K562 (cell line): Measurements from ENCODE around the gene COCH. TPM values are rescaled to one million over a fixed set of nuclear protein-coding genes. Genes with fewer than 3 reads are reported as not detected.

Experiments
- ATF1 ChIP-seq, 2 experiments: fragments of 450-650 bp in 1 of 2; IDR thresholded peaks; 2 replicates each; pipeline ENCODE4 v1.6.1; 2016; ENCODE audit warnings: missing compliant biosample characterization in 1 of 2, missing genetic modification characterization in 1 of 2
- ATF6 ChIP-seq: sonication (generic); formaldehyde crosslinking; IDR thresholded peaks from 2 replicates; pipeline ENCODE4 v1.4.0; 2020; ENCODE audit warnings: mild to moderate bottlenecking, missing genetic modification reagents
- BRF2 ChIP-seq: IDR thresholded peaks from 3 replicates; pipeline ENCODE4 v1.6.1; 2011; ENCODE audit warnings: borderline replicate concordance, mild to moderate bottlenecking; ENCODE audit not compliant: insufficient read length, insufficient read depth
- EGR1 ChIP-seq: fragments of 450-650 bp; conservative IDR thresholded peaks from 2 replicates; pipeline ENCODE4 v1.6.1; 2017; ENCODE audit warnings: mild to moderate bottlenecking
- EHMT2 ChIP-seq: fragments of 450-650 bp; IDR thresholded peaks from 2 replicates; pipeline ENCODE4 v1.6.1; 2018; ENCODE audit warnings: antibody characterized with exemption
- ETV6 ChIP-seq, 3 experiments: fragments of 150-350 bp in 1 of 3; sonication (generic) in 1 of 3; formaldehyde crosslinking in 1 of 3; IDR thresholded peaks; 2 replicates each; pipeline versions ENCODE4 v1.6.1 to v1.8.0; 2014 to 2022; ENCODE audit warnings: borderline replicate concordance in 2 of 3, low read depth in 2 of 3, antibody characterized with exemption in 1 of 3, low read length in 1 of 3, mild to moderate bottlenecking in 1 of 3, missing genetic modification reagents in 1 of 3
- FIP1L1 ChIP-seq: fragments of 200-400 bp; formaldehyde crosslinking; IDR thresholded peaks from 2 replicates; pipeline ENCODE4 v1.6.1; 2018; ENCODE audit warnings: mild to moderate bottlenecking, low read depth, low read length; ENCODE audit not compliant: poor library complexity, severe bottlenecking
- IRF9 ChIP-seq: fragments of 450-650 bp; IDR thresholded peaks from 2 replicates; pipeline ENCODE4 v1.6.1; 2016; ENCODE audit warnings: missing biosample characterization, missing genetic modification characterization
- KLF16 ChIP-seq: IDR thresholded peaks from 2 replicates; pipeline ENCODE4 v1.6.1; 2016; ENCODE audit warnings: antibody characterized with exemption
- MAZ ChIP-seq, 2 experiments: fragments of 450-650 bp in 1 of 2; sonication (generic) in 1 of 2; formaldehyde crosslinking; IDR thresholded peaks in 1 of 2; conservative IDR thresholded peaks in 1 of 2; 2 replicates each; pipeline versions ENCODE4 v1.4.0 to v1.5.0; 2020; ENCODE audit warnings: mild to moderate bottlenecking in 1 of 2, missing genetic modification reagents in 1 of 2
- NFIC ChIP-seq: fragments of 450-650 bp; IDR thresholded peaks from 2 replicates; pipeline ENCODE4 v1.6.1; 2017; ENCODE audit warnings: mild to moderate bottlenecking, inconsistent platforms
- NRF1 ChIP-seq, 2 experiments: fragments of 450-650 bp; IDR thresholded peaks in 1 of 2; conservative IDR thresholded peaks in 1 of 2; 2 replicates each; pipeline ENCODE4 v1.6.1; 2014; ENCODE audit warnings: mild to moderate bottlenecking in 2 of 2
- RHOXF2B ChIP-seq: fragments of 250-450 bp; sonication (Bioruptor Pico); conservative IDR thresholded peaks from 2 replicates; pipeline ENCODE4 v1.5.1; 2021
- SIN3A ChIP-seq, 2 experiments: fragments of 150-350 bp in 1 of 2; IDR thresholded peaks; 2 replicates each; pipeline ENCODE4 v1.6.1; 2011 to 2016; ENCODE audit warnings: borderline replicate concordance in 2 of 2, low read depth in 2 of 2, low read length in 2 of 2, mild to moderate bottlenecking in 2 of 2, moderate library complexity in 2 of 2; ENCODE audit not compliant: control insufficient read depth in 1 of 2
- SRF ChIP-seq, 2 experiments: fragments of 250-450, 450-650 bp in 1 of 2; sonication (Bioruptor Pico) in 1 of 2; sonication (generic) in 1 of 2; formaldehyde crosslinking; IDR thresholded peaks; 2 replicates each; pipeline versions ENCODE4 v1.5.0 to v1.5.1; 2020 to 2022; ENCODE audit warnings: mild to moderate bottlenecking in 1 of 2, missing genetic modification reagents in 1 of 2
- TAF1 ChIP-seq: IDR thresholded peaks from 2 replicates; pipeline ENCODE4 v1.6.1; 2011; ENCODE audit warnings: mild to moderate bottlenecking, low read length, moderate library complexity; ENCODE audit not compliant: insufficient read depth, control insufficient read depth, severe bottlenecking; ENCODE audit errors: extremely low read depth
- TAF9B ChIP-seq: fragments of 450-650 bp; IDR thresholded peaks from 2 replicates; pipeline ENCODE4 v1.6.1; 2018; ENCODE audit warnings: mild to moderate bottlenecking; ENCODE audit not compliant: partially characterized antibody
- TEAD1 ChIP-seq, 2 experiments: fragments of 450-650 bp in 1 of 2; sonication (generic) in 1 of 2; formaldehyde crosslinking; IDR thresholded peaks; 2 replicates each; pipeline versions ENCODE4 v1.4.0 to v1.8.0; 2020 to 2022; ENCODE audit warnings: mild to moderate bottlenecking in 2 of 2, missing genetic modification reagents in 1 of 2
- U2AF1 ChIP-seq: fragments of 200-400 bp; formaldehyde crosslinking; optimal IDR thresholded peaks from 2 replicates; pipeline ENCODE3; 2017; ENCODE audit warnings: mild to moderate bottlenecking, low read depth, low read length, moderate library complexity
- ZNF511 ChIP-seq: sonication (generic); formaldehyde crosslinking; IDR thresholded peaks from 2 replicates; pipeline ENCODE4 v1.8.0; 2022; ENCODE audit warnings: mild to moderate bottlenecking, missing genetic modification reagents
- ZNF79 ChIP-seq: fragments of 250-450 bp; sonication (Bioruptor Pico); IDR thresholded peaks from 2 replicates; pipeline ENCODE4 v1.4.0; 2020; ENCODE audit warnings: low read depth, mild to moderate bottlenecking, moderate library complexity
- polyA plus RNA-seq, 8 experiments: library from polyadenylated mRNA; depleted of rRNA in 4 of 8; stranded (reverse) in 5 of 8; unstranded in 3 of 8; fragments of >200 nt; fragmentation: Nextera tagmentation in 2 of 8; fragmentation: Illumina TruSeq in 1 of 8; extraction: Ambion mirVana in 2 of 8; extraction: Trizol in 1 of 8; gene quantifications; 2 replicates each; pipeline versions ENCODE4 v1.2.1 to v1.2.3, GENCODE V29; 2011 to 2014; ENCODE audit warnings: inconsistent platforms in 1 of 8, missing spikeins in 1 of 8
- total RNA-seq, 7 experiments: library from RNA; depleted of rRNA in 6 of 7; stranded (reverse); fragments of >200 nt in 6 of 7; fragmentation: Illumina TruSeq in 2 of 7; extraction: Trizol in 2 of 7; gene quantifications; 2 replicates each; pipeline versions ENCODE4 v1.2.1 to v1.2.3, GENCODE V29; 2011 to 2021; ENCODE audit warnings: low replicate concordance in 1 of 7

The COCH gene
- total and polyA plus RNA-seq, 9 of the 15 experiments (the other 6 are each of a cell fraction or from before 2014, with no cell fraction given), result 27.0 to 141 (median 69.3) TPM

- TF ChIP-seq ZNF511 (peak; percentile 19; the same call in 1 of the 2 replicates), TEAD1 (CRISPR knock-in tag; IDR thresholded peaks at IDR 0.05) (peak in 1 of 2 experiments; percentile 29; a peak in 2 of 4 replicates), SRF (CRISPR knock-in tag; IDR thresholded peaks at IDR 0.05) (no peak), SIN3A (IDR thresholded peaks at IDR 0.05; ENCODE audit: borderline replicate concordance in 2 of 2, control insufficient read depth in 1 of 2, low read depth in 2 of 2, low read length in 2 of 2) (peak in 1 of 2 experiments; percentile 50; a peak in 1 of 4 replicates), ETV6 (IDR thresholded peaks at IDR 0.05; ENCODE audit: borderline replicate concordance in 1 of 2, low read depth in 2 of 2, low read length in 1 of 2) (no peak), ETV6 (CRISPR knock-in tag; IDR thresholded peaks at IDR 0.05; ENCODE audit: borderline replicate concordance) (no peak), NFIC (0 out of 2 replicates have a peak, but pooled peaks have one; percentile 22), ZNF79 (CRISPR knock-in tag) (no peak), ATF1 (CRISPR knock-in tag; IDR thresholded peaks at IDR 0.05) (no peak), ATF1 (tag; IDR thresholded peaks at IDR 0.05) (peak; percentile 25; the same call in 1 of the 2 replicates), ATF6 (CRISPR knock-in tag) (0 out of 2 replicates have a peak, but pooled peaks have one; percentile 30), EHMT2 (no peak), IRF9 (no peak), MAZ (CRISPR knock-in tag; conservative IDR thresholded peaks at IDR 0.05 in 1 of 2, IDR thresholded peaks at IDR 0.05 in 1 of 2) (peak; percentile 31 to 66; a peak in 2 of 4 replicates), EGR1 (peak; percentile 54), TAF9B (peak; percentile 32), NRF1 (conservative IDR thresholded peaks at IDR 0.05 in 1 of 2, IDR thresholded peaks at IDR 0.05 in 1 of 2) (peak; percentile 88 to 89), FIP1L1 (peak; percentile 49), KLF16 (no peak), BRF2 (no peak), RHOXF2B (CRISPR knock-in tag) (no peak), U2AF1 (peak; percentile 36), TAF1 (peak; percentile 68)
Observed at GRCh38 chr14:30874120-30874998, at the start of gene COCH (continued).
